ENCODE measurements around the gene FAM168A. TPM values are rescaled to one million over a fixed set of nuclear protein-coding genes. Genes with fewer than 3 reads are reported as not detected.

Gene FAM168A
- total and polyA plus RNA-seq, 10 of the 15 experiments (the other 5 are each of a cell fraction or from before 2014, with no cell fraction given), result 1.7 to 20.0 (median 10.0) TPM

- DNase-seq (ENCODE audit: low read depth, low spot score) (no peak), ATAC-seq (no peak), FAIRE-seq (no peak)
- in situ Hi-C loops (cut with MboI) (no loop called here), intact Hi-C loops (cut with micrococcal nuclease; ENCODE audit: unreplicated experiment) (no loop called here)
- H3K27me3 ChIP-seq (replicated peaks in 1 of 2; ENCODE audit: control insufficient read depth in 2 of 2, insufficient read depth in 2 of 2, low read length in 1 of 2), result no peaks in the 10 kb centered on the region
- H3K4me1 ChIP-seq (ENCODE audit: control insufficient read depth, insufficient read depth, low read length), result peaks cover 3% of the 10 kb centered on the region; the same call in 1 of the 2 replicates
- H3K4me3 ChIP-seq, result no peak overlapping the region
- WGBS (ENCODE audit: insufficient coverage, insufficient replicate concordance, low lambda C conversion rate, missing lambda C conversion rate), result 48% methylated on average over 1 of the region's 1 CpG
- H3K9me3 ChIP-seq (replicated peaks; ENCODE audit: control insufficient read depth, insufficient read depth, low read length), result no peaks in the 10 kb centered on the region
- no peak overlapping the region for H3K9ac ChIP-seq (ENCODE audit: control insufficient read depth, insufficient read depth, low read length)
- ChIA-PET RAD21 (ENCODE audit: unreplicated experiment) (no interaction called here), POLR2A (no interaction called here), SMC1A (ENCODE audit: uncharacterized antibody, unreplicated experiment) (interaction anchor here (0.9 to 4.6 kb wide), 3 partner anchors 13 to 18 kb away, joined by 3 to 29 read pairs (median 4); no protein-coding TSS in a partner anchor), CTCF (interaction anchor here (0.8 to 5.3 kb wide), 5 partner anchors 10 to 194 kb away, joined by 3 to 39 read pairs (median 4); no protein-coding TSS in a partner anchor)
- no peak for TF ChIP-seq SUZ12 (IDR thresholded peaks at IDR 0.05; ENCODE audit: unreplicated experiment)
- no peak for TF ChIP-seq PRDM15 (CRISPR knock-in tag; IDR thresholded peaks at IDR 0.05)
- no peak for TF ChIP-seq JUNB (IDR thresholded peaks at IDR 0.05)
- no peak for TF ChIP-seq POU2F2 (IDR thresholded peaks at IDR 0.05; ENCODE audit: borderline replicate concordance, low read depth, low read length)
- TF ChIP-seq POLR2AphosphoS2 (IDR thresholded peaks at IDR 0.05; ENCODE audit: low read depth, low read length), result no peak
- no peak for TF ChIP-seq EED (IDR thresholded peaks at IDR 0.05; ENCODE audit: low read depth)
- no peak for TF ChIP-seq CEBPZ (IDR thresholded peaks at IDR 0.05; ENCODE audit: low read depth, low read length)
- no peak for TF ChIP-seq CBFB (IDR thresholded peaks at IDR 0.05; ENCODE audit: low read depth)
- no peak for TF ChIP-seq ATF3 (IDR thresholded peaks at IDR 0.05; ENCODE audit: borderline replicate concordance, extremely low read depth, low read depth, low read length)
- TF ChIP-seq STAT3 (IDR thresholded peaks at IDR 0.05; ENCODE audit: low read depth, low read length), result no peak
- H3K27ac ChIP-seq (ENCODE audit: control insufficient read depth, insufficient read depth), result no peak overlapping the region
- no peak overlapping the region for H2AFZ ChIP-seq (ENCODE audit: control insufficient read depth, low read depth, low read length)
- no peaks in the 10 kb centered on the region for H3K79me2 ChIP-seq (ENCODE audit: control insufficient read depth, insufficient read depth, low read length)
- H3K36me3 ChIP-seq (ENCODE audit: control insufficient read depth in 2 of 2, insufficient read depth in 2 of 2, low read length in 1 of 2), result no peaks in the 10 kb centered on the region
- H3K4me2 ChIP-seq (ENCODE audit: control insufficient read depth, insufficient read depth), result no peak overlapping the region
- no TSS peak for BruUV-seq (replicated peaks)
- no peaks in the 10 kb centered on the region for H4K20me1 ChIP-seq (ENCODE audit: control insufficient read depth, insufficient read depth)
These were observed 131.3 kb downstream of the FAM168A start for GRCh38 chr11:73466643-73467042.
